HCT116 (cell line): Measurements from ENCODE around the gene MRPS2.

Experiments used
- EZH2 ChIP-seq: fragments of 200-600 bp; sonication (generic); IDR thresholded peaks from 2 replicates; pipeline ENCODE4 v1.6.1; 2017; ENCODE audit warnings: antibody characterized with exemption, mixed run types
- POLR2A ChIP-seq: IDR thresholded peaks from 2 replicates; pipeline ENCODE4 v1.7.0; 2011; ENCODE audit warnings: borderline replicate concordance; ENCODE audit not compliant: insufficient read depth, insufficient read length; ENCODE audit errors: extremely low read depth
- POLR2AphosphoS5 ChIP-seq: IDR thresholded peaks from 2 replicates; pipeline ENCODE4 v1.6.1; 2011; ENCODE audit warnings: mild to moderate bottlenecking, low read depth, low read length, moderate library complexity
- ZNF274 ChIP-seq: fragments of 200-500 bp; sonication (Bioruptor generic); IDR thresholded peaks from 2 replicates; pipeline ENCODE4 v1.6.1; 2014; ENCODE audit warnings: mild to moderate bottlenecking, low read depth, low read length, inconsistent platforms
- TF ChIP-seq, protein P1 (sequence below), 3 experiments: fragments of 200-600 bp in 1 of 3; sonication (generic) in 1 of 3; IDR thresholded peaks in 2 of 3; conservative IDR thresholded peaks in 1 of 3; 2 replicates each; pipeline ENCODE4 v1.5.1; 2012 to 2017; ENCODE audit warnings: low read depth in 2 of 3, low read length in 2 of 3, antibody characterized with exemption in 1 of 3, borderline replicate concordance in 1 of 3, control low read depth in 1 of 3, mild to moderate bottlenecking in 1 of 3, mixed read lengths in 1 of 3, mixed run types in 1 of 3, moderate library complexity in 1 of 3; ENCODE audit not compliant: insufficient read depth in 1 of 3

DNA sequence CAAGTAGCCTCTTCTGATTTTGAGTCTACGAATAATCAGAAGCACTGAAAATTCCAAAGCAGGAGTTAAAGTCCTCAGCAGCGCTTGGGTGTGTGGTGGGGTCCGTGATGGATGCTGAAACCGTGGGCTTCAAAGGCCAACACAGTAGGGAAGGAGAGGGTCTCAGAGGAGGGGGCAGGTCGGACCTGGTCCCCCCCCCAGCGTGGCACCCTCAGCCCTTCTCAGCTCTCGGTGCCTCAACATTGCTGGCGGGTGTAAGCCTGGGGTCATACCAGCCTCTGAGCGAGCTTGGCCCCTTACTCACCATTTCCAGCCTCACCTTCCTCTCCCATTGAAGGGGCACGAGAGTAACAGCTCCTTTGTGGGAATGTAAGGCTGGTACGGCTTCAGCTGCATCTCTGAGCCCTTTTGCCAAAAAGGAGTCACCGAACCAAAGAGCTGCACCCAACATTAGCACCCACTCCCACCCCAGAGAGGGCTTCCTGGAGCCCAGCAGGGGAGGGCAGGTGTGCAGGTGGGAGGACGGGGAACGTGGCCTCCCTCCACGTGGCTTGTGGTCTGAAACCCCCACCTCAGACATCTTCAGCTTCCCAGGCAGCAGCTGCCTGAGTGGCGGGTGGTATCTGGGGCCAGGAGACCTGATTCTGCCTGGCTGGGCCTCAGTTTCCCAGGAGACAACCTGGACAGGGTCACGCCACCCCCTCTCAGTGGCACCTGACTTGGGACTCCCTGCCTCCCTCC is 14.0 kb downstream of the MRPS2 start:
- TF ChIP-seq, protein P1, sequence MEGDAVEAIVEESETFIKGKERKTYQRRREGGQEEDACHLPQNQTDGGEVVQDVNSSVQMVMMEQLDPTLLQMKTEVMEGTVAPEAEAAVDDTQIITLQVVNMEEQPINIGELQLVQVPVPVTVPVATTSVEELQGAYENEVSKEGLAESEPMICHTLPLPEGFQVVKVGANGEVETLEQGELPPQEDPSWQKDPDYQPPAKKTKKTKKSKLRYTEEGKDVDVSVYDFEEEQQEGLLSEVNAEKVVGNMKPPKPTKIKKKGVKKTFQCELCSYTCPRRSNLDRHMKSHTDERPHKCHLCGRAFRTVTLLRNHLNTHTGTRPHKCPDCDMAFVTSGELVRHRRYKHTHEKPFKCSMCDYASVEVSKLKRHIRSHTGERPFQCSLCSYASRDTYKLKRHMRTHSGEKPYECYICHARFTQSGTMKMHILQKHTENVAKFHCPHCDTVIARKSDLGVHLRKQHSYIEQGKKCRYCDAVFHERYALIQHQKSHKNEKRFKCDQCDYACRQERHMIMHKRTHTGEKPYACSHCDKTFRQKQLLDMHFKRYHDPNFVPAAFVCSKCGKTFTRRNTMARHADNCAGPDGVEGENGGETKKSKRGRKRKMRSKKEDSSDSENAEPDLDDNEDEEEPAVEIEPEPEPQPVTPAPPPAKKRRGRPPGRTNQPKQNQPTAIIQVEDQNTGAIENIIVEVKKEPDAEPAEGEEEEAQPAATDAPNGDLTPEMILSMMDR (IDR thresholded peaks at IDR 0.05 in 2 of 3, conservative IDR thresholded peaks at IDR 0.05 in 1 of 3; ENCODE audit: borderline replicate concordance in 1 of 3, insufficient read depth in 1 of 3, low read depth in 2 of 3, low read length in 2 of 3): no peak
- no peak for TF ChIP-seq POLR2A
- no peak for TF ChIP-seq POLR2AphosphoS5
- no peak for TF ChIP-seq EZH2
- TF ChIP-seq ZNF274: no peak
